ENCODE measurements around the gene KIF1B.

DNA sequence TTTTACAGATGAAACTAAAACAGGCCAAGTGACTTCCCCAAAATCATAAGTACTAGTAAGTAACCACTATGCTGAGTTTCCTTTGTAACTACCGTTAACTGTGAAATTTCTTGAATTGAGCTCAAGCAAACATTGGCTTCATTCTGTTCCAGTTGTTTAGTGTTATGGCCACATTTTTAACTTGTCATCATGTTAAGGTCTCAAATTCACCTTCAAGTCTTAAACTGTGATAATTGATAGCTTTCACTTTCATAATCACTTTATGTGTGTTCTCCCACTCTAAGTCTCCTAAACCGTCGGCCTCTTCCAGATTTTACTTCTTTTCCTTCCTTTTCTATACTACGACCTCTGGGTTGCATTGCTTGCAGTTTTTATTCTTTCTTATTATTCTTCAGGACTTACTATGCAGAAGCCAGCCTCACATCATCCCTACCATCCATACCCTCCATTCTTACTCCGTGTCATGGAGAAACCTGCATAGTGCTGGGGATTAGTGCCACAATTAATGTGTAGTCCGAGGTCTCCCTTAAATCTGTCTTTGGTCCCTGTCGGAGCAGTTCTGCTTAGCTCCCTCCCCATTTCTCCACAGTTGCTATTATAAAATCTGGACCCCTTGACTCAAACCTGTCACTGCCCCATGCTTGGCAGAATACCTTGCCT lies 5.8 kb downstream of the KIF1B start:
- TF ChIP-seq, protein P1, sequence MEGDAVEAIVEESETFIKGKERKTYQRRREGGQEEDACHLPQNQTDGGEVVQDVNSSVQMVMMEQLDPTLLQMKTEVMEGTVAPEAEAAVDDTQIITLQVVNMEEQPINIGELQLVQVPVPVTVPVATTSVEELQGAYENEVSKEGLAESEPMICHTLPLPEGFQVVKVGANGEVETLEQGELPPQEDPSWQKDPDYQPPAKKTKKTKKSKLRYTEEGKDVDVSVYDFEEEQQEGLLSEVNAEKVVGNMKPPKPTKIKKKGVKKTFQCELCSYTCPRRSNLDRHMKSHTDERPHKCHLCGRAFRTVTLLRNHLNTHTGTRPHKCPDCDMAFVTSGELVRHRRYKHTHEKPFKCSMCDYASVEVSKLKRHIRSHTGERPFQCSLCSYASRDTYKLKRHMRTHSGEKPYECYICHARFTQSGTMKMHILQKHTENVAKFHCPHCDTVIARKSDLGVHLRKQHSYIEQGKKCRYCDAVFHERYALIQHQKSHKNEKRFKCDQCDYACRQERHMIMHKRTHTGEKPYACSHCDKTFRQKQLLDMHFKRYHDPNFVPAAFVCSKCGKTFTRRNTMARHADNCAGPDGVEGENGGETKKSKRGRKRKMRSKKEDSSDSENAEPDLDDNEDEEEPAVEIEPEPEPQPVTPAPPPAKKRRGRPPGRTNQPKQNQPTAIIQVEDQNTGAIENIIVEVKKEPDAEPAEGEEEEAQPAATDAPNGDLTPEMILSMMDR (IDR thresholded peaks at IDR 0.05; ENCODE audit: insufficient read depth, low read length, poor library complexity, severe bottlenecking), result no peak
- TF ChIP-seq EZH2phosphoT487 (conservative IDR thresholded peaks at IDR 0.05; ENCODE audit: low read length), result no peak
